HL-60 (cell line): Measurements from ENCODE around the gene GPAM.

Experiments
- GABPA ChIP-seq: IDR thresholded peaks from 2 replicates; pipeline ENCODE4 v1.6.1; 2012; ENCODE audit warnings: low read depth
- POLR2AphosphoS5 ChIP-seq: IDR thresholded peaks from 2 replicates; pipeline ENCODE4 v1.6.1; 2012; ENCODE audit warnings: low read depth
- SPI1 ChIP-seq: IDR thresholded peaks from 2 replicates; pipeline ENCODE4 v1.6.1; 2012; ENCODE audit warnings: low read depth, mild to moderate bottlenecking, borderline replicate concordance
- TF ChIP-seq, protein P1 (sequence below): IDR thresholded peaks from one replicate; pipeline ENCODE4 v1.5.1; 2011; ENCODE audit warnings: low read length, control low read depth, inconsistent platforms; ENCODE audit not compliant: insufficient read depth
- TF ChIP-seq, protein P2 (sequence below): IDR thresholded peaks from 2 replicates; pipeline ENCODE4 v1.6.1; 2012; ENCODE audit warnings: low read depth; ENCODE audit not compliant: insufficient replicate concordance

- TF ChIP-seq, protein P1, sequence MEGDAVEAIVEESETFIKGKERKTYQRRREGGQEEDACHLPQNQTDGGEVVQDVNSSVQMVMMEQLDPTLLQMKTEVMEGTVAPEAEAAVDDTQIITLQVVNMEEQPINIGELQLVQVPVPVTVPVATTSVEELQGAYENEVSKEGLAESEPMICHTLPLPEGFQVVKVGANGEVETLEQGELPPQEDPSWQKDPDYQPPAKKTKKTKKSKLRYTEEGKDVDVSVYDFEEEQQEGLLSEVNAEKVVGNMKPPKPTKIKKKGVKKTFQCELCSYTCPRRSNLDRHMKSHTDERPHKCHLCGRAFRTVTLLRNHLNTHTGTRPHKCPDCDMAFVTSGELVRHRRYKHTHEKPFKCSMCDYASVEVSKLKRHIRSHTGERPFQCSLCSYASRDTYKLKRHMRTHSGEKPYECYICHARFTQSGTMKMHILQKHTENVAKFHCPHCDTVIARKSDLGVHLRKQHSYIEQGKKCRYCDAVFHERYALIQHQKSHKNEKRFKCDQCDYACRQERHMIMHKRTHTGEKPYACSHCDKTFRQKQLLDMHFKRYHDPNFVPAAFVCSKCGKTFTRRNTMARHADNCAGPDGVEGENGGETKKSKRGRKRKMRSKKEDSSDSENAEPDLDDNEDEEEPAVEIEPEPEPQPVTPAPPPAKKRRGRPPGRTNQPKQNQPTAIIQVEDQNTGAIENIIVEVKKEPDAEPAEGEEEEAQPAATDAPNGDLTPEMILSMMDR, result no peak
- TF ChIP-seq GABPA, result no peak
- TF ChIP-seq, protein P2, sequence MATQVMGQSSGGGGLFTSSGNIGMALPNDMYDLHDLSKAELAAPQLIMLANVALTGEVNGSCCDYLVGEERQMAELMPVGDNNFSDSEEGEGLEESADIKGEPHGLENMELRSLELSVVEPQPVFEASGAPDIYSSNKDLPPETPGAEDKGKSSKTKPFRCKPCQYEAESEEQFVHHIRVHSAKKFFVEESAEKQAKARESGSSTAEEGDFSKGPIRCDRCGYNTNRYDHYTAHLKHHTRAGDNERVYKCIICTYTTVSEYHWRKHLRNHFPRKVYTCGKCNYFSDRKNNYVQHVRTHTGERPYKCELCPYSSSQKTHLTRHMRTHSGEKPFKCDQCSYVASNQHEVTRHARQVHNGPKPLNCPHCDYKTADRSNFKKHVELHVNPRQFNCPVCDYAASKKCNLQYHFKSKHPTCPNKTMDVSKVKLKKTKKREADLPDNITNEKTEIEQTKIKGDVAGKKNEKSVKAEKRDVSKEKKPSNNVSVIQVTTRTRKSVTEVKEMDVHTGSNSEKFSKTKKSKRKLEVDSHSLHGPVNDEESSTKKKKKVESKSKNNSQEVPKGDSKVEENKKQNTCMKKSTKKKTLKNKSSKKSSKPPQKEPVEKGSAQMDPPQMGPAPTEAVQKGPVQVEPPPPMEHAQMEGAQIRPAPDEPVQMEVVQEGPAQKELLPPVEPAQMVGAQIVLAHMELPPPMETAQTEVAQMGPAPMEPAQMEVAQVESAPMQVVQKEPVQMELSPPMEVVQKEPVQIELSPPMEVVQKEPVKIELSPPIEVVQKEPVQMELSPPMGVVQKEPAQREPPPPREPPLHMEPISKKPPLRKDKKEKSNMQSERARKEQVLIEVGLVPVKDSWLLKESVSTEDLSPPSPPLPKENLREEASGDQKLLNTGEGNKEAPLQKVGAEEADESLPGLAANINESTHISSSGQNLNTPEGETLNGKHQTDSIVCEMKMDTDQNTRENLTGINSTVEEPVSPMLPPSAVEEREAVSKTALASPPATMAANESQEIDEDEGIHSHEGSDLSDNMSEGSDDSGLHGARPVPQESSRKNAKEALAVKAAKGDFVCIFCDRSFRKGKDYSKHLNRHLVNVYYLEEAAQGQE, result no peak
- TF ChIP-seq POLR2AphosphoS5, result no peak
- no peak for TF ChIP-seq SPI1
Observed at GRCh38 chr10:112131996-112132395, 51.6 kb downstream of the GPAM start.
